T-helper 2 cell treated with Interferon-gamma antibody and Interleukin-4, amounts not matched to agents 100 ng/mL and 5 ng/mL, for 36 hours (primary cell): Measurements from ENCODE around the gene JOSD2. TPM values are rescaled to one million over a fixed set of nuclear protein-coding genes. Genes with fewer than 3 reads are reported as not detected.
"Not testable (repeated sequence)": the region's sequence is repeated elsewhere in the genome, so short reads cannot be mapped to it uniquely, and the experiment has no call there.

Experiments used
- intact Hi-C: fragments of 100-400 bp; cut with micrococcal nuclease; formaldehyde crosslinking; loops from one replicate; pipeline ENCODE4 v1.15.1; 2023
- total RNA-seq: library from RNA; stranded (reverse); gene quantifications from 2 replicates; pipeline ENCODE4 v1.2.3, GENCODE V29; 2022

JOSD2 gene
- total RNA-seq, 1 donor from 2014 or later: 32.4 TPM

DNA sequence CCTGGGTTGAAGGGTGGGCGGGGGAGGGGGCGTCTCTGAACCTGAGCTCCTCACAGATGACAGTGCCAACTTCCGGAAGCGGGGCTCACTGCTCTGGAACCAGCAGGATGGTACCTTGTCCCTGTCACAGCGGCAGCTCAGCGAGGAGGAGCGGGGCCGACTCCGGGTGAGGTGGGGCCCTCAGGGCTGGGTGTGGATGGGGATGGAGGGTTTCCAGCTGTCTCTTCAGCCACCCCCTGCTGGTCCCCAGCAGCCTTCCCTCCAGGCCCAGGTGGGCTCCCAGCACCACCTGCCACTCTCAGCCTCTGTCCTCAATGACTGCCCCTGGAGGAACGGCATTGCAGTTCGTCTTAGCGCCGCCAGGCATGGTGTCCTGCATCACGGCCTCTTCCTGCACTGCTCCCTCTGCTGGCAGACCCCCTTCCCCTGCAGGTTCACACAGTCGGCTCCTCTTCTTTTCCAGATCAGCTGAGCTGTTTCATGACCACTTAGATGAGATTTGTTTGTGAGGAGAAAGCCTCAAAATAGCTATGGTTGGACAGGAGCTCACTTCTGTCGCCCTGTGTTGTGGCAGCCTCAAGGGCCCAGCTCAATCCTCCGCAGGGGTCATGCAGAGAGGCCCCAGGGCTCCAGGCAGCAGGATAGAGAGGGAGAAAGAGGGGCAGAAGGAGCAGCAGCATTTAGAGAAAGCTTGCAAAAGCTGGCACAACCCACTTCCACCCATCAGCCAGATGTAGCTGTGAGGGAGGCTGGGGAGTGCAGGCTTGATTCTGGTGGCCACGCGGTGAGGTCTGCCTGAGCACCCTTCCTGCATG, 31.9 kb downstream of the JOSD2 start:
- intact Hi-C loops: no loop called here

DNA sequence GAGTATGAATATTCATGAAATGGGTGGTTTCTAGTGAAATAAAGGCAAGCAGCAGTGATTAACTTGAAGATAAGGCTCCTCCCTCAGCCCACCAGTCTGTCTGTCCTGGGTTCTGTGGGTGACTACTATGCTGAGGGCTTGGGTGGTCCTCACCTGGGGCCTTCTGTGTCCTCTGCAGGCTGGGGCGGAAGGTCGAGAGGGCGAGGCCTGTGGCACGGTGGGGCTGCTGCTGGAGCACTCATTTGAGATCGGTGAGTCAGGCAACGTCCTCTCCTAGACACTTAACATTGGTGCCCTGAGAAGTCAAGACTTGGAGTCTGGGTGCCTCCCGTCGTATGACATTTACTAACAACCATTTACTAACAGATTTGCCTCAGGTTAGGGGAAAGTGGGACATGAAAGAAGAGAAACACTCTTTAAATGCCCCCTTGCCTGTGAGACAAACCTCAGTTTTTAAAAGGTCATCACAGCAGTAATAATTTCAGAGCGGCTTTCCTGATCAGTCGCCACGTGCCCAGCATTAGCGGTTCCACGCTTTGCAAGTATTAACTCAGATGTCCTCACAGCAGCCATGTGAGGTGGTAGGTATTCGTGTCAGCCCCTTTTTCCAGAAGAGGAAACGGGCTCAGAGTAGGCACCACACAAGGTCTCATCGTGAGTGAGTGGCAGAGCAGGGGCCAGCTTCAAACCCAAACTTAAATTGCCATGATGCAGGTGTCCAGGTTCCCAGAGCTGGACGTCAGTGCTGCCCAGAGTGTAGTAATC, 33.1 kb downstream of the JOSD2 start:
- intact Hi-C loops: no loop called here

DNA sequence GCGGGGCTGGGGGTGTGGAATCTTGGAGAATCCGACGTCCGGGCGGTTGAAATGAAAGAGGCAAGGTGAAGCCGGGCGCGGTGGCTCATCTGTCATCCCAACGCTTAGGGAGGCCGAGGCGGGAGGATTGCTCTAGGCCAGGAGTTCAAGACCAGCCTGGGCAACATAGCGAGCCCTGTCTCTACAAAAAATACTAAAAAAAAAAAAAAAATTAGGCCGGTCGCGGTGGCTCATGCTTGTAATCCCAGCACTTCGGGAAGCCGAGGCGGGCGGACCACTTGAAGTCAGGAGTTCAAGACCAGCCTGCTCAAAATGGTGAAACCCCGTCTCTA, 34.1 kb downstream of the JOSD2 start:
- intact Hi-C loops: loop anchor here (1.0 kb wide), 3 partner anchors 34 to 120 kb away; partner anchors contain the start of genes JOSD2 and NR1H2

DNA sequence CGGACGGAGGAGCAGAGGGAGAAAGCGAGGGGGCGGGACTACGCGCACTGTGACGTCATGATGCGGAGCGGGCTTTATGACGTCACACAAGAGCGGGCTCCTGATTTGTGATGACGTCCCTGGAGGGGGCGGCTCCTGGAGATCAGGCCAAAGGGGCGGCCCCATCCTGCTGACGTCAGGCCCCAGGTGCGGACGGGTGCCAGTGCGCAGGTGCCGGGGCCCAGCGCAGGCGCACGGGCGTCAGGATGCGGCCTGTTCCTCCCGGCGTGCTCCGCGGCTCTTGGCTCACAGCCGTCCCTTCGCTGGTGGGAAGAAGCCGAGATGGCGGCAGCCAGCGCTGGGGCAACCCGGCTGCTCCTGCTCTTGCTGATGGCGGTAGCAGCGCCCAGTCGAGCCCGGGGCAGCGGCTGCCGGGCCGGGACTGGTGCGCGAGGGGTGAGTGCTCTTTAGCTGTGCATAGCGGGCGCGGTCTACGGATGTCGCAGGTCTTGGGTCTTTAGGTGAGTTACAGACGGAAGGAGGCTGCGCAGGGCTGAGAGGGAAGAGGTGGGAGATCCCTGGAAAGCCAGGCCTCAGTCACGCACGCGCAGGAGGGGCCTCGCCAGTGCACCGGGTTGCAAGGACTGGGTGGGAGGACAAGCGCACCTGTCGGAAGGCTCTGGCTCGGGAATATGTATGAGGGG, 34.6 kb downstream of the JOSD2 start, which contains the start of the genes EMC10 and GARIN5A:
Gene EMC10 (plus strand): TSS at position 284 of the 683 bp plus-strand sequence. CDS start 38 bp downstream, at position 322.
Gene GARIN5A (minus strand): TSS at position 625 of the 683 bp plus-strand sequence. CDS start 460 bp downstream, at position 165.
- intact Hi-C loops: loop anchor here (1.0 kb wide), 3 partner anchors 35 to 119 kb away; partner anchors contain the start of genes JOSD2 and NR1H2

DNA sequence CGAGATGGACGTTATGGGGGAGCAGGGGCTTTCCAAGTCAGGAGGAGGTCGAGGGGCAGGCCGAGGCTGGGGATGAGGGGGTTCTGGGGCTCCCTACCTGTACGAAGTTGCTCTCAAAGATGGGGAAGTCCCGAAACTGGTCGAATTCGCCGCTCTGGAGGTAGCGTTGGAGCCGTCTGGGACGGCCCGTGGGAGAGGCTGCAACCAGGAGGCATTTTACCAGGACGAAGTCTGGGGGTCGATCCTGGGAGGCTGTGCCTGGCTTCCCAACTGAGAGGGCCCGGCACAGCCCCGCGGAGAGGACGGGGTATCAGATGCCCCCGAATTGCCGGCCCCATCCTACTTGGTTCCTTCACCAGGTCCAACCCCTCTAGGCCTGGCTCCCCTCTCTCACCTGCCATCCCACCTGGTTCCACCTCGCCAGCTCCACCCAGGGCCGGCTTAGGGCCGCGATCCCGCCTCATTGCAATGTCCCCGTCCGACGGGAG, 35.2 kb downstream of the JOSD2 start:
- intact Hi-C loops: loop anchor here (1.0 kb wide), 3 partner anchors 36 to 118 kb away; partner anchors contain the start of genes JOSD2 and NR1H2

DNA sequence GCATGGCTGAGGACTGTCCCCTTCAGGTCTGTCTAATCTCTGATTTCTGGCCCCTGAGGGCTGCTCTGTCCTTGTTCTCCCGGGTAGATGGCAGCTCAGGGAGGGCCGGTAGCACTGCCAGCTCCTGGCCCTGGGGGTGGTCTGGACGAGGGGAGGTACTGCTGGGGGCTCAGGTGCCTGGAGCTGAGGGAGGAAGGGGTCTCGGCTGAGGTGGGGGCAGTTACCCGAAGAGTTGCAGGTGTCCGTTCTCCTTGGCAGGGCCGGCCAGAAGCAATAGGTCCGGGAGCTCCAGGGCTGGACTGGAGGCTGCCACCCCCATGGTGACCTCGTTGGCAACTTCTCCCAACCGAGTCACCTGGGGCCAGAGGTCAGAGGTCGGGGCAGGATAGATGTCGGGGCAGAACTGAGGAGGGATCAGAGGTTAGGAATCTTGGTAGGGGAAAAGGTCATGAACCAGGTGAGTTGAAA, 35.9 kb downstream of the JOSD2 start:
- intact Hi-C loops: no loop called here

DNA sequence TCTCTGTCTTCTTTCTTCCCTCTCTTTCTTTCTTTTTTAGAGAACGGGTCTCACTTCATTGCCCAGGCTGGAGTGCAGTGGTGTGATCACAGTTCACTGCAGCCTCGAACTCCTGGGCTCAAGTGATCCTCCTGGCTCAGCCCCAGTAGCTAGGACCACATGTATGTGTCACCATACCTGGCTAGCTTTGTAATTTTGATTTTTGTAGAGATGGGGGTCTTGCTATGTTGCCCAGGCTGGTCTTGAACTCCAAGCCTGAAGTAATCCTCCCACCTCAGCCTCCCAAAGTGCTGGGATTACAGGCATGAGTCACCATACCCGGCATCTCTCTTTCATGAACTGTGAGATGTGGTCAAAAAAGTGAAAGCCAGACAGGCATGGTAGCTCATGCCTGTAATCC, 37.7 kb downstream of the JOSD2 start:
- intact Hi-C loops: not testable (repeated sequence)

DNA sequence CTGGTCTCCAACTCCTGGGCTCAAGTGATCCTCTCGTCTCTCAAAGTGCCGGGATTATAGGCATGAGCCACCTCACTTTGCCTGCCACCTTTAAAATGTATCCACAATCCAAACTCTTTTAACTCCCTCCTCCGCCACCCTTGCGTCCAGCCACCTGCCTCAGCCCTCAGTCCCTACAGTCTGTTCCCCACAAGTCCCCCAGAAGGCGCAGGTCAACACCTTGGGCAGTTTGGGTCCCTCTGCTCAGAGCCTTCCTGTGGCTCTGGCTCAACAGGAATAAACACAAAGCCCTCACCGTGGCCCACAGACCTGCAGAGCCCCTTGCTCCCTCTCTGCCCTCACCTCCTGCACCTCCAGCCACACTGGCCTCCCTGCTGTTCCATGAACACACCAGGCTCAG, 42.2 kb downstream of the JOSD2 start:
- intact Hi-C loops: no loop called here

DNA sequence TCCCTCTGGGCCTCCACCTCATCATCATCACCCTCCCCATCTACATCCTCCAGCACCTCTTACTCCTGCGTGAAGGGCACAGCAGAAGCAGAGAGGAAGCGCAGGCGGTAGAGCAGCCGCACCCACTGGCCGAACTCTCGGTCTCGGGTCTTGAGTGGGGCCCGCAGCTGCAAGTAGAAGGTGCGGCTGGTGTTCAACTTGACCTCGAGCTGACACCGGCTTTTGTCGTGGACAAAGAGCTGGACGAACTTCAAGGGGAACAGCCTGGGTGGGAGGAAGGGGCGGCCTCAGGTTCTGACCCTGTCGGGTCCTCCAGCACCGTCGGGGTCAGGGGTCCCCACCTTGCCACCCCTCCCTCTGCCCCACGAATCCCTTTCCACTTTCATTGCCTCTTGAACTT, 43.4 kb downstream of the JOSD2 start:
- intact Hi-C loops: no loop called here

DNA sequence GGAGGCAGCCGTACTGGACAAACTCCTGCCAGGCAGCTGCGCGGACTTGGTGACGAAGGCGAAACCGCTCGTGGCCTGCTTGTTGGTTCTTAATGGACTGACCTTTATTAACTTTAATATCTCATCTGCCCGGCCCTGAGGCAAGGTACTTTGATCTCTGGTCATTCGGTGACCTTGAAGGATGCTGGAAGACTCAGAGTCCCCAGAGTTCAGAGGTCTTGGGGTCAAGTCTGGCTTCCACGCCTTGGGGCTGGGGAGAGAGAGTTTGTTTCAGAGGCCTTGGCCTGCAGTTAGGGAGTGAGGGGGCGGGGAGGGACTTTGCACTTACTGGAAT, 44.3 kb downstream of the JOSD2 start:
- intact Hi-C loops: no loop called here

DNA sequence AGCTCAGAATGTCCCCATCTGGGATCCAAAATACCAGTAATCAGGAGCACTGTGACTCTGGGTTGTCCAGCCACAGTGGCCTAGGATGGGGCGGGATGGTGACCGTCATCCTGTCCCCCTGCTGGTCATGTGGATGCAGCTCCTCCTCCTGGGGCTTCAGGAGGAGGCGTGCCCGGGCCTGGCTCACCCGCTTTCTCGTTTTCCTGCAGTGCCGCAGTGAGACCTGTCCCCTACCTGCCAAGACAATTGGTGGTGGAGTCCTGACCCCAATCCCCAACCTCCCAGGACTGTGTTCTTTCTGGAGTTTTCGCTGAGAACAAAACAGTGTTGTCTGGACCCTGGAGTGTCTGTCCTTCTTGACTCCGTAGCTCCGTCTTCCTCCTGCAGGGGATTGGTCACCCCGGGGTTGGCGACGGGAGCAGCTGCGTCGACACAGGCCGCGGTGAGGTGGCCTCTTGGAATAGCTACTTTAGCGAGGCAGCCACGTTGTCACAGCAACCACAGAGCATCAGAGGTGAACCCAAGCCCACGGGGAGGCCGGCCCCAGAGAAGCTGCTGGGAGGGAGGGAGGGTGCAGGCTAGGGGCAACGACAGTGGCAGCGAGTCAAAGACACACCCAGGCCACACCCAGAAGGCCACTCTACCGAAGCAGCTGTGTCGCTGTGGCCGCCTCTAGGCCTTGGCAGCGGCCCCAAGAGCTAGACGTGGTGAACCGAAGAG, 44.8 kb downstream of the JOSD2 start:
- intact Hi-C loops: no loop called here

DNA sequence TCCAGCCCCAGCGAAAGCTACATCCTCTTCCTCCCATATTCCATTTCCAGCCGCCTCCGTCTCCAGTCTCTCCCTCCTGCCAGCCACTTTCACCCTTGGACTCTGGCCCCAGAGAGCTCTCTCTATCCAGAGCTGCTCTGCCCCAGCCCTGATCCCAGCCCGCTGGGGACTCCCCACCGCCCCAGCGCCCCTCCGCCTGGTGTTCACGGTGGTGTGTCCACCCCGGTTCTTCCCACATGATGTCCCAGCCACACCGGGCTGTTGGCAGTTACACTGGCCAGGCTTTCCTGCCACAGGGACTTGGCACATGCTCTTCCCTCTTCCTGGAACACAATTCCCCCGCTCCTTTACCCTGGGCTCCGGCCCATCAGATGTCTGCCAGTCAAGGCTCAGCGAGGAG, 46.0 kb downstream of the JOSD2 start:
- intact Hi-C loops: no loop called here

DNA sequence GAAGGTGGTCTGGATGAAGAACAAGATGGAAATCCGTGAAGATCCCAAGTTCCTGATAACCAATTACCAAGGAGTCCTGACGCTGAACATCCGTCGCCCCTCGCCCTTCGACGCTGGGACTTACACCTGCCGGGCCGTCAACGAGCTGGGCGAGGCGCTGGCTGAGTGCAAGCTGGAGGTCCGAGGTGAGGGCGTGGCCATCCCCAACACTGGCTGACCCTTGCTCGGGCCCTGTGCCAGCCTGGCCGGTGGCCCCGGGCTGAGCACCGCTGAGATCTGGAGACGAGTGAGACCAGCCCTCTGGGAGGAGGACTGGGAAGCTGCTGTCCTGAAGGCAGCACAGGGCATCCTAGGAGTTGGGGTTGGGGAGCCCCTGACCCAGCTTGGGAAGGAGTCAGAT, 46.6 kb downstream of the JOSD2 start:
- intact Hi-C loops: no loop called here

DNA sequence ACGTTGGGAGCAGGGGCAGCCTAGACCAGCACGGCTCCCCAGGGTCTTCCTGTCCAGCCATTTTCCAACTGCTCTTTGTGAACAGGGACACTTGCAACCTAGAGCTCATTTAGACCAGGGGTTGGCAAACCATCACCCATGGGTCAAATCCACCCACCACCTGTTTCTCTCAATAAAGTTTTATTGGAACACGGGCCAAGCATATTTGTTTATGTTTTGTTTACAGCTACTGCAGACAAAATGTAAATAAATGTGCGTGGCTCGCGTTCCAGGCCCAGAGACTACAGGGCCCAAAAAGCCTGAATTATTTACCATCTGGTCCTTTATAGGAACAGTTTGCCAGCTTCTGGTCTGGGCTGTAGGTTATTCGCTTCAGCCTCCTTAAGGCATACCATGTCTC, 48.0 kb downstream of the JOSD2 start:
- intact Hi-C loops: no loop called here

DNA sequence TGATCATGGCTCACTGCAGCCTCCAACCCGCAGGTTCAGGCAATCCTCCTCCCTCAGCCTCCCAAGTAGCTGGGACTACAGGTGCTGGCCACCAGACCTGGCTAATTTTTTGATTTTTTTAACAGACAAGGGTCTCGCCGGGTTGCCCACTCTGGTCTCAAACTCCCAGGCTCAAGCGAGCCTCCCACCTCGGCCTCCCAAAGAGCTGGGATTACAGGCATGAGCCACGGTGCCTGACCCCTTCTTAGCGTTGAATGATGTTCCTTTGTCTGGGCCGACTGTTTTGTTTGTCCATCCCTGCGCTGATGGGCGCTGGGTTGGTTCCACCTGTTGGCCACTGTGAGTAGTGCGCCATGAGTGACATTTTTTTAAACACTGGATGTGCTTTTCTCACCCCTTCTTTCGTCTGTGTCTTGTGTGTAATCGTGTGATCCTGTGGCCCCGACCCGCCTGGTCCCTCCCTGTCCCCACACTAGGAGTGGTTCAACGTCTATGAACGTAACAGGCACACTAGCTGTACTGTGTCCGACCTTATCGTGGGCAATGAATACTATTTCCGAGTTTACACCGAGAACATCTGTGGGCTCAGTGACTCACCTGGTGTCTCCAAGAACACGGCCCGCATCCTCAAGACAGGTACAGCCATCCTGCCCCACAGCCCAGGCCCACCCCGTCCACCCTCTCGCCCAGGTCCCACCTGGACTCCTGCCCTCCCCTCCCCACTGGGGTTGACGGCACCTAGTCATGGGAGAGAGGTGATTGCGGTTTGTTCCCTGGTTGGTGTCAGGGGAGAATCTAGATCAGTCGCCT, 49.7 kb downstream of the JOSD2 start:
- intact Hi-C loops: loop anchor here (1.0 kb wide), 2 partner anchors 93 to 104 kb away; no protein-coding TSS in a partner anchor

DNA sequence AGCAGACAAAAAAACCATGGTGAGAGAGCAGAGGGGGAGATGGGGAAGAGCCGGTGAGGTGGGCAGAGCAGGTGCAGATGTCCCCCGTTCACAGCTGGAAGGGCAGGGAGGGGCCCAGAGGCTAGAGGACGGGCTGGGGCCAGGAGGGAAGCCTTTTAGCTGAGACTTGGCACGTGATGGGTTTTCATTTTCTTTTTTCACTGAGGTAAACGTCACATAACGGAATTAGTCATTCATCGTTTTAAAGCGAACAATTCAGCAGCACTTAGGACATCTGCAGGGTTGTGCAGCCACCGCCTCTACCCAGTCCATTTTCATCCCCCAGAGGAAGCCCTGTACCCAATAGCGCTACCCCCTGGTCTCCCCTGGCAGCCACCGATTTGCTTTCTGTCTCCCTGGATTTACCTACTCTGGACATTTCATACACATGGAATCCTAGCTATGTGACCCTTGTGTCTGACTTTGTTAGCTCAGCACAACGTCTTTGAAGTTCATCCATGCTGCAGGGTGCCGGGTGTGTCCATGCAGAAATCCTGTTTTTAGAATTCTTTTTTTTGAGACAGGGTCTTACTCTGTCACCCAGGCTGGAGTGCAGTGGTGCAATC, 50.7 kb downstream of the JOSD2 start:
- intact Hi-C loops: no loop called here

DNA sequence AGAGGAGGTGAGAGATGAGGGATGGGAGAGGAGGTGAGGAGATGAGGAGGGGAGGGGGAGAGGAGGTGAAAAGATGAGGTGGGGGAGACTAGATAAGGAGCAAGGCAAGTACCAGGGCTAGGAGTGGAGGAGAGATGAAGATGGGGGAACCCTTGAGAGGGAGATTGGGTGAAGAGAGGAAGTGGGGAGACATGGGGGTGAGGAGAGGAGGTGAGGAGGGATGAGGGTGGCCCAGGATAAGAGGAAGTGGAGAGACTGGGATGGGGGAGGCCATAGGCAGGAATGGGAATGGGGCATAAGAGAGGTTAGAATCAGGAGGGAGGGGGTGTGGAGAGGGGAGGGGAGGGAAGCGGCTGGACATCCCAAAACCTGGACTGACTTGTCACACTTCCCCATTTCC, 51.4 kb downstream of the JOSD2 start:
- intact Hi-C loops: no loop called here

DNA sequence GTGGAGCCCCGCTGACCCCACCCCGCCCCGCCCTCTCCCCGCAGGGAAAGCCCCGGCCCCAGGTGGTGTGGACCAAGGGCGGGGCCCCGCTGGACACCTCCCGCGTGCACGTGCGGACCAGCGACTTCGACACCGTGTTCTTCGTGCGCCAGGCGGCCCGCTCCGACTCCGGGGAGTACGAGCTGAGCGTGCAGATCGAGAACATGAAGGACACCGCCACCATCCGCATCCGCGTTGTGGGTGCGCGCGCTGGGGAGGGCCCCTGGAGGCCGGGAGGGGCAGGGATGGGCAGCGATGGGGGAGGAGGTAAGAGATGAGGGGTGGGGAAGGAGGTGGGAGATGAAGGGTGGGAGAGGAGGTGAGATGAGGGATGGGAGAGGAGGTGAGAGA, 51.9 kb downstream of the JOSD2 start:
- intact Hi-C loops: no loop called here

DNA sequence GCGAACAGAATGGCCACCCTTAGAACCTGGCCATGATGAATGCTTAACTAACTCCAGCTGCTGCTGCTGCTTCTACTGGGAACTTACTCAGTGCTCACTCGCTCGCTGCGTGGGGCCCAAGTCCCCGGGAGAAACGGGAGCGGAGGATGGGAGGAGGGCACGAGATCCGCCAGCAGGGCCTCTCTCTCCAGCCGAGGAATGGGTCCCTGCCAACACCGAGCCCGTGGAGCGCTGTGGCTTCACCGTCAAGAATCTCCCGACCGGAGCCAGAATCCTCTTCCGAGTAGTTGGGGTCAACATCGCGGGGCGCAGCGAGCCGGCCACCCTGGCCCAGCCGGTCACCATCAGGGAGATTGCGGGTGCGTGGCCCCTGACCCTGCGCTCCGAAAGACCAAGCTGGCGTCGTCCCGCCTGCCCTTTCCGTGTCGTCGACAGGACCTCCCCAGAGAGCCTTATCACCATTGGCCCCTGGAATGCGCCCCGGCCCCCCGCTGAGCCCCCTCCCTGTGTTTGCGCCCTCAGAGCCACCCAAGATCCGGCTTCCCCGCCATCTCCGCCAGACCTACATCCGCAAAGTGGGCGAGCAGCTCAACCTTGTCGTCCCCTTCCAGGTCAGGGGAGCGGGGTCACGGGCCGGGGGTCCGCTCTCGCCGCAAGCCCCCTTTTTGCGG, 52.5 kb downstream of the JOSD2 start:
- intact Hi-C loops: no loop called here
